SK-N-MC (cell line): ENCODE measurements around the gene RRBP1.

Experiments used
- EZH2 ChIP-seq: fragments of 200-600 bp; sonication (generic); IDR thresholded peaks from one replicate; pipeline ENCODE4 v1.6.1; 2017; ENCODE audit warnings: antibody characterized with exemption
- FOXP2 ChIP-seq: optimal IDR thresholded peaks from 2 replicates; pipeline ENCODE3; 2011; ENCODE audit warnings: mild to moderate bottlenecking, moderate library complexity; ENCODE audit not compliant: insufficient read depth; ENCODE audit errors: extremely low read length, control extremely low read depth

DNA sequence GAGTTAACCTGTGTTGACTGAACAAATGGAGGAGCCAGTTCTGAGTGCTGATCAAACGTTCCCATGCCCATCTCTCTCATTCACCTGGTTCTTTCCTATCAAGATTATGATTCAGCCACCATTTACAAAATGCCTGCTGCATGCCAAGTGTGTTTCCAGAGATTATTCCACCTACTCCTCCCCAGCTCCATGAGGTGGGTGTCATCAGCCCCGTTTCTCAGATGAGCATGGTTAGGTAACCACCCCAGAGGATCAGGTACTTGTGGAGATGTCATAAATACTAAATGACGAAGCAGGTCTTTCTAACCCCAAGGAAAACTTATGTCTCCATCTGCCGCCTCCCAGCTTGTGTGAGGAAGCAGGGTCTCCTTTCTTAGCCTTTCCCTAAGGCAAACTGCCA, 19.8 kb upstream of the RRBP1 start:
- no peak for TF ChIP-seq EZH2
- TF ChIP-seq FOXP2 = no peak
